Measurements from ENCODE around the gene RFK. TPM values are rescaled to one million over a fixed set of nuclear protein-coding genes. Genes with fewer than 3 reads are reported as not detected.

Gene RFK
- total and polyA plus RNA-seq, 2 of the 13 experiments (the other 11 are each of a cell fraction or from before 2014, with no cell fraction given): 18.2 to 37.2 TPM

DNA sequence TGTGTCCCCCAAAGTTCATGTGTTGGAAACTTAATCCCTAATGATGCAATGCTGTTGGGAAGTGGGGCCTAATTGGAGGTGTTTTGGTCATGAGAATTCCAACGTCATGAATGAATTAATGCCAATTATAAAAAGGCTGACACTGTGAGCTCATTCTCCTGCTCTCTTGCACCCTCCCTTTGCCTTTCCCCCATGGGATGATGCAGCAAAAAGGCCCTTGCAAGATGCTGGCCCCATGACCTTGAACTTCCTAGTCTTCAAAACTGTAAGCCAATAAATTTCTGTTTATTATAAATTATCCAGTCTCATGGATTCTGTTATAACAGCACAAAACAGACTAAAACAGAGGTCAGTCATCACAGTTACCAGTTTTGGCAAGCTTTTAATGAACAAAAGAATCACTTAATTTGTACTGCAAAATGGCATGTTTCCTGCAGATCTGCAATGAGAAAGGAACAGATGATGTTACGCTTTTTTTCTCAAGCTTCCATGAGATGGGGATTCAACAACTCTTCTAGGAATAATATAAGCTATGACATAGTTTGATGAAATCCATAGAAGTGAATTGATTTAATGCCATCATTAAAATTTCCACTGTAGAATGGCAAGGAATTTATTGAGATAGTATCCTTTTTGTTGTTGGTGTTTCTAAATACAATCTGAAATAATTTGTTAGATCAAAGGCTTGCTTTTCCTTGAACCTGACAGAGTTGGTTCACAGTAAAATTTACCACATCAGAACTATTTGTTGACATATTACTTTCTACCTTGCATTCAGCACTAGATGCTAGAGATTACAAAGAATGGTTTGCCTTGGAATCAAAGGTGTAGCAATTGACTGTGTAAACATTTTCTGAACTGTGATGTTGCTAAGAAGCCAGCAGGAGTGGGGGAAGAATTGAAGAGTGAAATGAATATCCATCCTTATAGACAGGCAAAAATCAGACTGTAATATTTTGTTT lies 29.3 kb upstream of the RFK start (continued):
- no peak for TF ChIP-seq ZNF652 (CRISPR knock-in tag; IDR thresholded peaks at IDR 0.05; ENCODE audit: borderline replicate concordance, low read depth)
- TF ChIP-seq, protein P1, sequence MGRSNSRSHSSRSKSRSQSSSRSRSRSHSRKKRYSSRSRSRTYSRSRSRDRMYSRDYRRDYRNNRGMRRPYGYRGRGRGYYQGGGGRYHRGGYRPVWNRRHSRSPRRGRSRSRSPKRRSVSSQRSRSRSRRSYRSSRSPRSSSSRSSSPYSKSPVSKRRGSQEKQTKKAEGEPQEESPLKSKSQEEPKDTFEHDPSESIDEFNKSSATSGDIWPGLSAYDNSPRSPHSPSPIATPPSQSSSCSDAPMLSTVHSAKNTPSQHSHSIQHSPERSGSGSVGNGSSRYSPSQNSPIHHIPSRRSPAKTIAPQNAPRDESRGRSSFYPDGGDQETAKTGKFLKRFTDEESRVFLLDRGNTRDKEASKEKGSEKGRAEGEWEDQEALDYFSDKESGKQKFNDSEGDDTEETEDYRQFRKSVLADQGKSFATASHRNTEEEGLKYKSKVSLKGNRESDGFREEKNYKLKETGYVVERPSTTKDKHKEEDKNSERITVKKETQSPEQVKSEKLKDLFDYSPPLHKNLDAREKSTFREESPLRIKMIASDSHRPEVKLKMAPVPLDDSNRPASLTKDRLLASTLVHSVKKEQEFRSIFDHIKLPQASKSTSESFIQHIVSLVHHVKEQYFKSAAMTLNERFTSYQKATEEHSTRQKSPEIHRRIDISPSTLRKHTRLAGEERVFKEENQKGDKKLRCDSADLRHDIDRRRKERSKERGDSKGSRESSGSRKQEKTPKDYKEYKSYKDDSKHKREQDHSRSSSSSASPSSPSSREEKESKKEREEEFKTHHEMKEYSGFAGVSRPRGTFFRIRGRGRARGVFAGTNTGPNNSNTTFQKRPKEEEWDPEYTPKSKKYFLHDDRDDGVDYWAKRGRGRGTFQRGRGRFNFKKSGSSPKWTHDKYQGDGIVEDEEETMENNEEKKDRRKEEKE (IDR thresholded peaks at IDR 0.05): no peak
- no peak for TF ChIP-seq ZNF644 (CRISPR knock-in tag; IDR thresholded peaks at IDR 0.05; ENCODE audit: low read depth)
- TF ChIP-seq MATR3 (CRISPR knock-in tag; IDR thresholded peaks at IDR 0.05): no peak
- TF ChIP-seq, protein P2, sequence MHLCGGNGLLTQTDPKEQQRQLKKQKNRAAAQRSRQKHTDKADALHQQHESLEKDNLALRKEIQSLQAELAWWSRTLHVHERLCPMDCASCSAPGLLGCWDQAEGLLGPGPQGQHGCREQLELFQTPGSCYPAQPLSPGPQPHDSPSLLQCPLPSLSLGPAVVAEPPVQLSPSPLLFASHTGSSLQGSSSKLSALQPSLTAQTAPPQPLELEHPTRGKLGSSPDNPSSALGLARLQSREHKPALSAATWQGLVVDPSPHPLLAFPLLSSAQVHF (CRISPR knock-in tag; IDR thresholded peaks at IDR 0.05): no peak
- no peak for TF ChIP-seq PCBP2 (optimal IDR thresholded peaks at IDR 0.05; ENCODE audit: low read depth, low read length, poor library complexity, severe bottlenecking)
- TF ChIP-seq HOXA3 (CRISPR knock-in tag; IDR thresholded peaks at IDR 0.05): no peak
- TF ChIP-seq TAF1 (CRISPR knock-in tag; IDR thresholded peaks at IDR 0.05): no peak
- TF ChIP-seq ZFP41 (CRISPR knock-in tag; IDR thresholded peaks at IDR 0.05; ENCODE audit: borderline replicate concordance): no peak
- TF ChIP-seq, protein P3, sequence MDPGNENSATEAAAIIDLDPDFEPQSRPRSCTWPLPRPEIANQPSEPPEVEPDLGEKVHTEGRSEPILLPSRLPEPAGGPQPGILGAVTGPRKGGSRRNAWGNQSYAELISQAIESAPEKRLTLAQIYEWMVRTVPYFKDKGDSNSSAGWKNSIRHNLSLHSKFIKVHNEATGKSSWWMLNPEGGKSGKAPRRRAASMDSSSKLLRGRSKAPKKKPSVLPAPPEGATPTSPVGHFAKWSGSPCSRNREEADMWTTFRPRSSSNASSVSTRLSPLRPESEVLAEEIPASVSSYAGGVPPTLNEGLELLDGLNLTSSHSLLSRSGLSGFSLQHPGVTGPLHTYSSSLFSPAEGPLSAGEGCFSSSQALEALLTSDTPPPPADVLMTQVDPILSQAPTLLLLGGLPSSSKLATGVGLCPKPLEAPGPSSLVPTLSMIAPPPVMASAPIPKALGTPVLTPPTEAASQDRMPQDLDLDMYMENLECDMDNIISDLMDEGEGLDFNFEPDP (CRISPR knock-in tag; conservative IDR thresholded peaks at IDR 0.05): no peak
- no peak for TF ChIP-seq ZZZ3 (CRISPR knock-in tag; IDR thresholded peaks at IDR 0.05; ENCODE audit: borderline replicate concordance)
- TF ChIP-seq, protein P4, sequence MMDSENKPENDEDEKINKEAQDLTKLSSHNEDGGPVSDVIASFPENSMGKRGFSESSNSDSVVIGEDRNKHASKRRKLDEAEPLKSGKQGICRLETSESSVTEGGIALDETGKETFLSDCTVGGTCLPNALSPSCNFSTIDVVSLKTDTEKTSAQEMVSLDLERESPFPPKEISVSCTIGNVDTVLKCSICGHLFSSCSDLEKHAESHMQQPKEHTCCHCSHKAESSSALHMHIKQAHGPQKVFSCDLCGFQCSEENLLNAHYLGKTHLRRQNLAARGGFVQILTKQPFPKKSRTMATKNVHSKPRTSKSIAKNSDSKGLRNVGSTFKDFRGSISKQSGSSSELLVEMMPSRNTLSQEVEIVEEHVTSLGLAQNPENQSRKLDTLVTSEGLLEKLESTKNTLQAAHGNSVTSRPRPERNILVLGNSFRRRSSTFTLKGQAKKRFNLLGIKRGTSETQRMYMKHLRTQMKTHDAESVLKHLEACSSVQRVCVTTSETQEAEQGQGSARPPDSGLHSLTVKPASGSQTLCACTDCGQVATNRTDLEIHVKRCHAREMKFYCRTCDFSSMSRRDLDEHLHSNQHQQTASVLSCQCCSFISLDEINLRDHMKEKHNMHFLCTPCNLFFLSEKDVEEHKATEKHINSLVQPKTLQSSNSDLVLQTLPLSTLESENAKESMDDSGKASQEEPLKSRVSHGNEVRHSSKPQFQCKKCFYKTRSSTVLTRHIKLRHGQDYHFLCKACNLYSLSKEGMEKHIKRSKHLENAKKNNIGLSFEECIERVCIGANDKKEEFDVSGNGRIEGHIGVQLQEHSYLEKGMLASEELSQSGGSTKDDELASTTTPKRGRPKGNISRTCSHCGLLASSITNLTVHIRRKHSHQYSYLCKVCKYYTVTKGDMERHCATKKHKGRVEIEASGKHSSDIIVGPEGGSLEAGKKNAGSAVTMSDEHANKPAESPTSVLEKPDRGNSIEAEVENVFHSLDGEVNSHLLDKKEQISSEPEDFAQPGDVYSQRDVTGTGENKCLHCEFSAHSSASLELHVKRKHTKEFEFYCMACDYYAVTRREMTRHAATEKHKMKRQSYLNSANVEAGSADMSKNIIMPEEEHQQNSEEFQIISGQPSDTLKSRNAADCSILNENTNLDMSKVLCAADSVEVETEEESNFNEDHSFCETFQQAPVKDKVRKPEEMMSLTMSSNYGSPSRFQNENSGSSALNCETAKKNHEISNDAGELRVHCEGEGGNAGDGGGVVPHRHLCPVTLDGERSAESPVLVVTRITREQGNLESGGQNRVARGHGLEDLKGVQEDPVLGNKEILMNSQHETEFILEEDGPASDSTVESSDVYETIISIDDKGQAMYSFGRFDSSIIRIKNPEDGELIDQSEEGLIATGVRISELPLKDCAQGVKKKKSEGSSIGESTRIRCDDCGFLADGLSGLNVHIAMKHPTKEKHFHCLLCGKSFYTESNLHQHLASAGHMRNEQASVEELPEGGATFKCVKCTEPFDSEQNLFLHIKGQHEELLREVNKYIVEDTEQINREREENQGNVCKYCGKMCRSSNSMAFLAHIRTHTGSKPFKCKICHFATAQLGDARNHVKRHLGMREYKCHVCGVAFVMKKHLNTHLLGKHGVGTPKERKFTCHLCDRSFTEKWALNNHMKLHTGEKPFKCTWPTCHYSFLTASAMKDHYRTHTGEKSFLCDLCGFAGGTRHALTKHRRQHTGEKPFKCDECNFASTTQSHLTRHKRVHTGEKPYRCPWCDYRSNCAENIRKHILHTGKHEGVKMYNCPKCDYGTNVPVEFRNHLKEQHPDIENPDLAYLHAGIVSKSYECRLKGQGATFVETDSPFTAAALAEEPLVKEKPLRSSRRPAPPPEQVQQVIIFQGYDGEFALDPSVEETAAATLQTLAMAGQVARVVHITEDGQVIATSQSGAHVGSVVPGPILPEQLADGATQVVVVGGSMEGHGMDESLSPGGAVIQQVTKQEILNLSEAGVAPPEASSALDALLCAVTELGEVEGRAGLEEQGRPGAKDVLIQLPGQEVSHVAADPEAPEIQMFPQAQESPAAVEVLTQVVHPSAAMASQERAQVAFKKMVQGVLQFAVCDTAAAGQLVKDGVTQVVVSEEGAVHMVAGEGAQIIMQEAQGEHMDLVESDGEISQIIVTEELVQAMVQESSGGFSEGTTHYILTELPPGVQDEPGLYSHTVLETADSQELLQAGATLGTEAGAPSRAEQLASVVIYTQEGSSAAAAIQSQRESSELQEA (CRISPR knock-in tag; IDR thresholded peaks at IDR 0.05; ENCODE audit: not compliant biosample characterization): no peak
- TF ChIP-seq ZNF44 (CRISPR knock-in tag; IDR thresholded peaks at IDR 0.05): no peak

Data from HepG2 (cell line).